Measurements from ENCODE around the gene GAGE12C. TPM values are rescaled to one million over a fixed set of nuclear protein-coding genes. Genes with fewer than 3 reads are reported as not detected.
"Not testable (repeated sequence)": the region's sequence is repeated elsewhere in the genome, so short reads cannot be mapped to it uniquely, and the experiment has no call there.

The GAGE12C gene
- not detected for polyA plus RNA-seq (2013, experiment 1 of 2; ENCODE audit: insufficient read length)
- polyA plus RNA-seq (2013, experiment 2 of 2; ENCODE audit: insufficient read length) = not detected

- DNase-seq = not testable (repeated sequence)
Observed at GRCh38 chrX:49531877-49532276, at the start of gene GAGE12C. GAGE12C (plus strand) TSS chrX:49532177; CDS start chrX:49533332, 1,155 bp downstream.

- not testable (repeated sequence) for DNase-seq
Observed at GRCh38 chrX:49541433-49541832, 9.5 kb downstream of the GAGE12C start, which contains the start of gene GAGE12D. GAGE12D (plus strand) TSS chrX:49541733; CDS start chrX:49542888, 1,155 bp downstream.

- not testable (repeated sequence) for DNase-seq
Observed at GRCh38 chrX:49550989-49551388, 19.0 kb downstream of the GAGE12C start, which contains the start of gene GAGE12E. GAGE12E (plus strand) TSS chrX:49551289; CDS start chrX:49552444, 1,155 bp downstream.

- not testable (repeated sequence) for DNase-seq
Observed at GRCh38 chrX:49560542-49560941, 28.6 kb downstream of the GAGE12C start, which contains the start of gene GAGE12F. GAGE12F (plus strand) TSS chrX:49560842; CDS start chrX:49561997, 1,155 bp downstream.

- not testable (repeated sequence) for DNase-seq
Observed at GRCh38 chrX:49568728-49569127, 36.8 kb downstream of the GAGE12C start.

GRCh38 chrX:49569152-49569551 lies 37.2 kb downstream of the GAGE12C start:
- DNase-seq = not testable (repeated sequence)

GRCh38 chrX:49570100-49570499 lies 38.1 kb downstream of the GAGE12C start, which contains the start of gene GAGE12G:
GAGE12G (plus strand) TSS chrX:49570400; CDS start chrX:49571555, 1,155 bp downstream.
- not testable (repeated sequence) for DNase-seq

- DNase-seq = not testable (repeated sequence)
Observed at GRCh38 chrX:49579649-49580048, 47.7 kb downstream of the GAGE12C start, which contains the start of gene GAGE12H. GAGE12H (plus strand) TSS chrX:49579949; CDS start chrX:49581104, 1,155 bp downstream.

Measured in fibroblast of skin of back (primary cell).